Posterior cingulate gyrus (tissue), 11 donors: ENCODE measurements around the gene EIF2S2.
A peak's percentile ranks its signal among the peaks of the same experiment; 100 is the strongest.
"Not testable (repeated sequence)": the region's sequence is repeated elsewhere in the genome, so short reads cannot be mapped to it uniquely, and the experiment has no call there.

Experiments used
- DNase-seq, 10 donors: peaks; one replicate each; pipeline versions ENCODE4 v3.0.0 to v3.0.0-alpha.2; 2020 to 2021; ENCODE audit warnings: mixed read lengths in 3 of 10
- intact Hi-C: fragments of 100-400 bp; cut with DNase I; formaldehyde crosslinking; loops from one replicate; pipeline ENCODE4 v1.15.1; 2023

EIF2S2 gene

GRCh38 chr20:34111702-34112599 lies at the start of gene EIF2S2:
Gene EIF2S2, minus strand, starts transcription at chr20:34112243. Its CDS starts 133 bp downstream, at chr20:34112110.
- peak; percentile 86 to 99 (median 89) for DNase-seq
- intact Hi-C loops, result loop anchor here (2.0 kb wide), 2 partner anchors 119 to 301 kb away; partner anchors contain the start of genes CHMP4B and RALY

- DNase-seq, intact Hi-C loops: not testable (repeated sequence)
Observed at GRCh38 chr20:34157697-34158096, 45.7 kb upstream of the EIF2S2 start.

GRCh38 chr20:34155836-34156235 lies 43.8 kb upstream of the EIF2S2 start:
- intact Hi-C loops, result no loop called here

GRCh38 chr20:34153169-34153568 lies 41.1 kb upstream of the EIF2S2 start:
- intact Hi-C loops, DNase-seq: not testable (repeated sequence)

More at GRCh38 chr20:34155836-34156235, 43.8 kb upstream of the EIF2S2 start:
- DNase-seq, result no peak

- intact Hi-C loops, DNase-seq: not testable (repeated sequence)
Observed at GRCh38 chr20:34152073-34152472, 40.0 kb upstream of the EIF2S2 start.

GRCh38 chr20:34150306-34151000 lies 38.4 kb upstream of the EIF2S2 start:
- intact Hi-C loops, result no loop called here

GRCh38 chr20:34145280-34145819 lies 33.3 kb upstream of the EIF2S2 start:
- intact Hi-C loops, result no loop called here
- DNase-seq, result no peak

More at GRCh38 chr20:34150306-34151000, 38.4 kb upstream of the EIF2S2 start:
- DNase-seq, result no peak

GRCh38 chr20:34143951-34144350 lies 31.9 kb upstream of the EIF2S2 start:
- intact Hi-C loops, result no loop called here
- no peak for DNase-seq

- DNase-seq, result no peak
- intact Hi-C loops, result no loop called here
Observed at GRCh38 chr20:34142121-34142520, 30.1 kb upstream of the EIF2S2 start.

GRCh38 chr20:34141293-34141692 lies 29.2 kb upstream of the EIF2S2 start:
- intact Hi-C loops, result no loop called here
- no peak for DNase-seq

GRCh38 chr20:34135525-34136275 lies 23.7 kb upstream of the EIF2S2 start:
- DNase-seq, intact Hi-C loops: not testable (repeated sequence)

GRCh38 chr20:34133365-34133860 lies 21.4 kb upstream of the EIF2S2 start:
- intact Hi-C loops, DNase-seq: not testable (repeated sequence)

- intact Hi-C loops, DNase-seq: not testable (repeated sequence)
Observed at GRCh38 chr20:34132943-34133342, 20.9 kb upstream of the EIF2S2 start.

- intact Hi-C loops, DNase-seq: not testable (repeated sequence)
Observed at GRCh38 chr20:34132491-34132890, 20.4 kb upstream of the EIF2S2 start.

GRCh38 chr20:34131491-34131890 lies 19.4 kb upstream of the EIF2S2 start:
- intact Hi-C loops, result no loop called here
- no peak for DNase-seq

GRCh38 chr20:34129518-34130162 lies 17.6 kb upstream of the EIF2S2 start:
- intact Hi-C loops, result loop anchor here (1.0 to 5.0 kb wide), 2 partner anchors 197 to 267 kb away; no protein-coding TSS in a partner anchor
- peak in 8 of 10 donors; percentile 28 to 91 (median 49) for DNase-seq

GRCh38 chr20:34127792-34128191 lies 15.7 kb upstream of the EIF2S2 start:
- intact Hi-C loops, result loop anchor here (5.0 kb wide), 1 partner anchor 195 kb away; no protein-coding TSS in a partner anchor
- no peak for DNase-seq

GRCh38 chr20:34124469-34125249 lies 12.6 kb upstream of the EIF2S2 start:
- no peak for DNase-seq
- intact Hi-C loops, result loop anchor here (5.0 kb wide), 1 partner anchor 192 kb away; no protein-coding TSS in a partner anchor
